HEK293T (cell line): ENCODE measurements around the gene TMX2.

Experiments
- ELF4 ChIP-seq: fragments of 450-650 bp; IDR thresholded peaks from 2 replicates; pipeline ENCODE4 v1.6.1; 2017; ENCODE audit warnings: antibody characterized with exemption
- LEF1 ChIP-seq: fragments of 450-650 bp; IDR thresholded peaks from 2 replicates; pipeline ENCODE4 v1.6.1; 2017; ENCODE audit warnings: mild to moderate bottlenecking, borderline replicate concordance
- SP1 ChIP-seq: fragments of 450-650 bp; IDR thresholded peaks from 2 replicates; pipeline ENCODE4 v1.6.1; 2017
- TARDBP ChIP-seq: fragments of 450-650 bp; IDR thresholded peaks from 2 replicates; pipeline ENCODE4 v1.6.1; 2016
- ZNF384 ChIP-seq: fragments of 450-650 bp; IDR thresholded peaks from 2 replicates; pipeline ENCODE4 v1.6.1; 2016

DNA sequence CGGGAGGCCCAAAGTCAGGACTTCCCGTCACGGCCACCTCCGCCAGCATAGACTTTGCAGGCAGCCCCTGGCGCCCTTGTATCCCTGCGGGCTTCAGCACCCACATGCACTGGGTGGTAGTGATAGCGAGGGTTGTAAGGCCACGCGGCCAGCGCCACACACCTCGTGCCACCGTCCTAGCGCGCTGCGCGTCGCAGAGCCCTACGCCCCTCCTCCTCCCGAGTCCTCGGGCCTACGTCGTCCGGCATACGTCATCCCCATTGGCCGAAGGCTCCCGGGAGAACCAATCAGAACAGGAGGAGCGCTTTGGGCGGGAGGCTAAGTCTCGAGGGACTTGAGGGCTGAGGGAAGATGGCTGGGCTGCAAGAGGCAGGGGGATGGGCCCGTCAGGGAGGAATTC lies 40.6 kb downstream of the TMX2 start:
- TF ChIP-seq ELF4 (no peak), ZNF384 (no peak), LEF1 (no peak), SP1 (no peak), TARDBP (no peak)
